ENCODE data around the gene NT5DC4.

The NT5DC4 gene

DNA sequence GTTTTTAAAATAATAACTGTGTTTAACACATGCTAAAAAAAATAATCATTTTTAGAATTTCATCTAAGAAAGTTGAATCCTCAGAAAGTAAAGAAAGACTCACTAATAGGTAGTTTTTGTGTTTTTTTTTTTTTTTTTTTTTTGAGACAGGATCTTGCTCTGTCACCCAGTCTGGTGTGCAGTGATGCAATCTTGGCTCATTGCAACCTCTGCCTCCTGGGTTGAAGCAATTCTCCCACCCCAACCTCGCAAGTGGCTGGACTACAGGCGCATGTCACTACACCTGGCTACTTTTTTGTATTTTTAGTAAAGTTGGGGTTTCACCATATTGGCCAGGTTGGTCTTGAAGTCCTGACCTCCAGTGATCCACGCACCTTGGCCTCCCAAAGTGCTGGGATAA is 36.4 kb downstream of the NT5DC4 start:
- Histone ChIP-seq H3F3A (ENCODE audit: control insufficient read depth, insufficient read depth) (no peaks in the 10 kb centered on the region), H4K20me1 (ENCODE audit: control insufficient read depth, insufficient read depth, low read depth, low read length) (no peaks in the 10 kb centered on the region), H3K4me2 (ENCODE audit: low read length) (no peak overlapping the region), H3K9me2 (replicated peaks; ENCODE audit: control insufficient read depth, low read length) (no peaks in the 10 kb centered on the region), H3K27ac (ENCODE audit: low read depth, low read length) (no peak overlapping the region), H3K27me3 (ENCODE audit: control insufficient read depth, low read length) (no peaks in the 10 kb centered on the region), H3K9me3 (ENCODE audit: control insufficient read depth, insufficient read depth, low read length) (no peaks in the 10 kb centered on the region), H3K79me2 (ENCODE audit: control insufficient read depth, low read length) (peaks cover 36% of the 10 kb centered on the region), H3K4me1 (ENCODE audit: control insufficient read depth, low read length) (no peaks in the 10 kb centered on the region), H3K4me3 (ENCODE audit: low read length) (no peak overlapping the region), H3K36me3 (ENCODE audit: control insufficient read depth, low read length) (peaks cover 94% of the 10 kb centered on the region)
- TF ChIP-seq, protein P1, sequence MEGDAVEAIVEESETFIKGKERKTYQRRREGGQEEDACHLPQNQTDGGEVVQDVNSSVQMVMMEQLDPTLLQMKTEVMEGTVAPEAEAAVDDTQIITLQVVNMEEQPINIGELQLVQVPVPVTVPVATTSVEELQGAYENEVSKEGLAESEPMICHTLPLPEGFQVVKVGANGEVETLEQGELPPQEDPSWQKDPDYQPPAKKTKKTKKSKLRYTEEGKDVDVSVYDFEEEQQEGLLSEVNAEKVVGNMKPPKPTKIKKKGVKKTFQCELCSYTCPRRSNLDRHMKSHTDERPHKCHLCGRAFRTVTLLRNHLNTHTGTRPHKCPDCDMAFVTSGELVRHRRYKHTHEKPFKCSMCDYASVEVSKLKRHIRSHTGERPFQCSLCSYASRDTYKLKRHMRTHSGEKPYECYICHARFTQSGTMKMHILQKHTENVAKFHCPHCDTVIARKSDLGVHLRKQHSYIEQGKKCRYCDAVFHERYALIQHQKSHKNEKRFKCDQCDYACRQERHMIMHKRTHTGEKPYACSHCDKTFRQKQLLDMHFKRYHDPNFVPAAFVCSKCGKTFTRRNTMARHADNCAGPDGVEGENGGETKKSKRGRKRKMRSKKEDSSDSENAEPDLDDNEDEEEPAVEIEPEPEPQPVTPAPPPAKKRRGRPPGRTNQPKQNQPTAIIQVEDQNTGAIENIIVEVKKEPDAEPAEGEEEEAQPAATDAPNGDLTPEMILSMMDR (IDR thresholded peaks at IDR 0.05; ENCODE audit: low read depth, low read length, poor library complexity, severe bottlenecking), result no peak
- TF ChIP-seq EZH2phosphoT487 (IDR thresholded peaks at IDR 0.05; ENCODE audit: borderline replicate concordance, low read length), result no peak

DNA sequence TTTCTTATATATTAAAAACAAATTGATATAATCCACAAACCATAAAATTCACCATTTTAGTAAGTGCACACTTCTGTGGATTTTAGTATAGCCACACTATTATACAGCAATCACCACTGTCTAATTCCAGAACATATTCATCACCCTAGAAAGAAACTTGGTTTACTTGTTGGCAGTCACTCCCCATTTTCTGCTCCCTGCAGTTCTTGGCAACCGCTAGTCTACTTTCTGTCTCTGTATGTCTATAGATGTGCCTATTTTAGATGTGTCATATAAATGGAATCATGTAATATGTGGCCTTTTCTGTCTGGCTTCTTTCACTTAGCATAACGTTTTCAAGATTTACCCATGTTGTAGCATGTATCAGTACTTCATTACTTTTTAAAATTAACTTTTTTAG is 37.9 kb downstream of the NT5DC4 start:
- Histone ChIP-seq H3K79me2 (ENCODE audit: control insufficient read depth, low read length) (peaks cover 50% of the 10 kb centered on the region), H3K27me3 (ENCODE audit: control insufficient read depth, low read length) (no peaks in the 10 kb centered on the region), H3K4me1 (ENCODE audit: control insufficient read depth, low read length) (peaks cover 10% of the 10 kb centered on the region), H3K4me3 (ENCODE audit: low read length) (no peak overlapping the region), H4K20me1 (ENCODE audit: control insufficient read depth, insufficient read depth, low read depth, low read length) (no peaks in the 10 kb centered on the region), H3K36me3 (ENCODE audit: control insufficient read depth, low read length) (peaks cover 94% of the 10 kb centered on the region), H3K9me2 (replicated peaks; ENCODE audit: control insufficient read depth, low read length) (no peaks in the 10 kb centered on the region), H3K4me2 (ENCODE audit: low read length) (no peak overlapping the region), H3K27ac (ENCODE audit: low read depth, low read length) (no peak overlapping the region), H3F3A (ENCODE audit: control insufficient read depth, insufficient read depth) (no peaks in the 10 kb centered on the region), H3K9me3 (ENCODE audit: control insufficient read depth, insufficient read depth, low read length) (no peaks in the 10 kb centered on the region)
- TF ChIP-seq EZH2phosphoT487 (IDR thresholded peaks at IDR 0.05; ENCODE audit: borderline replicate concordance, low read length), result no peak
- TF ChIP-seq, protein P1 (IDR thresholded peaks at IDR 0.05; ENCODE audit: low read depth, low read length, poor library complexity, severe bottlenecking), result no peak

DNA sequence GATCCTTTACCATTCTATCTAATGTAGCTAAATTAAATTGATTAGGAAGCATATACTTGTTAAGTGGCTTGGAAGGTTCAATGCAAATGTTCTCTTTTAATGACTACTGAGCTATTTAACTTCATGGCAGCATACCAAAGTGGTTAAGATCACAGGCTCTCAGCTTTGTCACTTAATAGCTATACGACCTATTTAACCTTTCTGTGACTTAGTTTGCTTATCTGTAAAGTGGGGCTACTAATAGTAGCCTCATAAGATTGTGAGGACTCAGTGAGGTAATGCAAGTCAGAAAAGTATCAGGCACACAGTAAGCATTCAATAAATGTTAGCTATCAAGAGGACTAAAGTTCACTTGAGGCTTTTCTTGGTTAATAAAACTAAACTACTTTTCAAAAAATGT is 39.3 kb downstream of the NT5DC4 start:
- Histone ChIP-seq H3K4me3 (ENCODE audit: low read length) (no peak overlapping the region), H4K20me1 (ENCODE audit: control insufficient read depth, insufficient read depth, low read depth, low read length) (no peaks in the 10 kb centered on the region), H3F3A (ENCODE audit: control insufficient read depth, insufficient read depth) (no peaks in the 10 kb centered on the region), H3K27ac (ENCODE audit: low read depth, low read length) (no peak overlapping the region), H3K79me2 (ENCODE audit: control insufficient read depth, low read length) (peaks cover 43% of the 10 kb centered on the region), H3K9me3 (ENCODE audit: control insufficient read depth, insufficient read depth, low read length) (no peaks in the 10 kb centered on the region), H3K4me1 (ENCODE audit: control insufficient read depth, low read length) (peaks cover 13% of the 10 kb centered on the region), H3K36me3 (ENCODE audit: control insufficient read depth, low read length) (peaks cover 83% of the 10 kb centered on the region), H3K27me3 (ENCODE audit: control insufficient read depth, low read length) (no peaks in the 10 kb centered on the region), H3K4me2 (ENCODE audit: low read length) (no peak overlapping the region), H3K9me2 (replicated peaks; ENCODE audit: control insufficient read depth, low read length) (no peaks in the 10 kb centered on the region)
- no peak for TF ChIP-seq EZH2phosphoT487 (IDR thresholded peaks at IDR 0.05; ENCODE audit: borderline replicate concordance, low read length)
- TF ChIP-seq, protein P1 (IDR thresholded peaks at IDR 0.05; ENCODE audit: low read depth, low read length, poor library complexity, severe bottlenecking), result no peak

All from DOHH2 (cell line).